HL-60/S4 treated with phorbol 12-myristate 13-acetate at 8.2 ng/mL for 4 days and 3 days (cell line): ENCODE measurements around the gene UBE3D.
"Not testable (repeated sequence)": the region's sequence is repeated elsewhere in the genome, so short reads cannot be mapped to it uniquely, and the experiment has no call there.

Experiments used
- in situ Hi-C: fragments of 300-500 bp; cut with MboI; formaldehyde crosslinking; loops from 2 replicates; pipeline ENCODE4 v1.15.0; 2022; ENCODE audit warnings: low sequenced_read_pairs

UBE3D gene

GRCh38 chr6:82921258-82921657, 144.4 kb downstream of the UBE3D start:
- in situ Hi-C loops, result no loop called here

DNA sequence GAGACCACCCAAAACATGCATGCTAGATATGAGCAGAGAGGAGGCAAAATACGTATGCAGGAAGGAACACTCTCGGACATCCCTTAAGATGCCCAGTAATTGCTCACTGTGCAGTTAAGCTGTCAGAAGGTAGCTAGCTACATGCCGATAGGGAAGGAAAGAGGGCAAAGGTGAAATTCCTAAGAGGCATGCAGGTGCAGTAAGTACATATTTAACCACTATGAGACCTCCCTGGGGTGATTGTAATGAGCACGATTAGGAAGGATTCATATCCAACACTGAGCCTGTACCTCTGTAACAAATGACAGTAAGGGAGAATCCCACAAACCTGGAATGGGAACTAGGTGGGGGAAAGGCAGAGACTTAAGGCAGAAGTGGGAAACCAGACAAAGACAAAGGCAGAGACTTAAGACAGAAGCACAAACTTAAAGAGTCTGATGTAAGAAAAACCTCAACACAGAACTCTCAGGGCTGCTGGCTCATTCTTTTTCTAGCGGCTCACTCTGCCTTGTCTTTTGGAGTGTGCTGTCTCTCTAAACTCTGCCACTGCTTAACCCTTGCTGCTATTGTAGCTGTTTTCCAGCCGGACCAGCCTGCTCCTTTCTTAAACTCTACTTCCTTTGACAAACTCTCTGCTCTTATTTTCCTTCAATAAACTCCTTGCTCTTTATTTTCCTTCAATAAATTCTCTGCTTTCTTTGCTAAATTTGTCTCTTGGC, 148.1 kb downstream of the UBE3D start:
- in situ Hi-C loops, result no loop called here

GRCh38 chr6:82915666-82916065, 150.0 kb downstream of the UBE3D start:
- in situ Hi-C loops, result no loop called here

DNA sequence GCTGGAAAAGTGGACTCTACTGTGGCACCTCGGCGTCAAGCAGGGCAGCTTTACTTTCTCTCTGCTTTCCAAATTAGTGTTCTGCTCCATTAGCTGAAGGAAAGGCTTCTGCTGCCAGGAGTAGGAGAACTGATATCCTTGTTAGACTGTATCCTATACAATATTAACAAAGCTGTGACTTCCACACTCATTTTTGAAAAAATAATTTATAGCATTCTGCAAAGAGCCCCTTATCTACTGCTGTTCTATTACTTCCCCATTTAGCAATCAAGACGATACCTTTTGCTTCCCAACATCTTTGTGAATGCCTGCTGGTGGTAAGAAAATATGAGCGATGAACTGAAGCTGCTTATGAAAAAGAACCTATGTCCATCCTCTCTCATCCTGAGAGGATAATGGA, 151.1 kb downstream of the UBE3D start:
- in situ Hi-C loops, result no loop called here

- in situ Hi-C loops, result no loop called here
Observed at GRCh38 chr6:82910820-82911219, 154.8 kb downstream of the UBE3D start.

DNA sequence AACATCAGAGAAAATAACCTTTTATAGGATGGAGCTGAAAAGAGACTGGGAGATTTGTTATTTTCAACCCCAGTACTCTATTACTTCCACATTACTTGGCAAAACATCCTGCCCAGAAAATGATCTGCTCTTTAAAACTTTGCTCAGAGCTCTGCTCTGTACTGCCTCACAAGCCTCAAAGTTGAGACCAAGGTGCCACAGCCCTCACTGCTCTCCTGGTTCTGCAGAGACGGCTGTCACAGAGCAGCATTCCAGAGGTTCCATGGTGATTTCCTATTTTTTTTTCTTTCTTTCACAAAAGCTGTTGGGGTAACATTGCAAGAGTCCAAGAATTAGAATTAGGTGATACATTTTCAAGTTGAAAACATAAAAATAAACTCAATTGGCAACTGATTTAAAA, 155.2 kb downstream of the UBE3D start:
- in situ Hi-C loops, result no loop called here

DNA sequence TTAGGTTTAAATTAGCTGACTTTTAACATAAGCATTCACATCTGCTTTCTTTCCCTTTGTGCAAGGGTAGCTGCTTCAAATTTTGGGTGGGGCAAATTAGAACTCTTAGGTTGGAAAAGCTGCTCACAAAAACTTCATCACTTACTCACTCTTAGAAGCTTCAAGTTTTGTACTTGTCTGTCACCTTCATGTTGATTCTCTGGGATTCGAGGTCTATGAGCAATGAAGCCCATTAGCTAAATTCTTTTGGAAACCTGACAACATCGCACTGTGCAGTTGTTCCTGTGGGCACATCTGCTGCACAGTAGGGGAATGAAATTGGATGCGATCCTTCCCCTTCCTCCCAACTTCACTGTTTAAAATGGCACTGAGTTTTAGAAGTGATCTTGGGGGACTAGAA, 156.1 kb downstream of the UBE3D start:
- in situ Hi-C loops, result no loop called here

- in situ Hi-C loops, result no loop called here
Observed at GRCh38 chr6:82908661-82909060, 157.0 kb downstream of the UBE3D start.

DNA sequence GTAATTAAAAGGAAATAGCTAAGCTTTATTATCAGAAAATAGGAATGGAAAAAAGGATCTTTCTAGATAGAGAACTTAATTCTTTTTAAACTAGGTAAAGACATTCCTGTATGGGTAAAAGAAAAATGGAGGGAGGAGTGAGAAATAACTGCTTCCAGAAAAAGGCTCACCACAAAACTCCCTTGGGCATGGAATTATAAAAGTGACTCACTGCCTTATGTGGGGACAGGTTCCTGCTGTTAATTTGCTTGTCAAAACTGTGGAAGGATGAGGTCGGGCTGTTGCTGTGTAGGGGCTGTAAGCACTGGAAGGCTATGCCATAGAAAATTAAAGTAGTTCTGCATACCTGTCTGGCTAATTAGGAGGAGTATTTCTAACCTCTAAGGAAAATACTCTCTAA, 158.7 kb downstream of the UBE3D start:
- in situ Hi-C loops, result no loop called here

DNA sequence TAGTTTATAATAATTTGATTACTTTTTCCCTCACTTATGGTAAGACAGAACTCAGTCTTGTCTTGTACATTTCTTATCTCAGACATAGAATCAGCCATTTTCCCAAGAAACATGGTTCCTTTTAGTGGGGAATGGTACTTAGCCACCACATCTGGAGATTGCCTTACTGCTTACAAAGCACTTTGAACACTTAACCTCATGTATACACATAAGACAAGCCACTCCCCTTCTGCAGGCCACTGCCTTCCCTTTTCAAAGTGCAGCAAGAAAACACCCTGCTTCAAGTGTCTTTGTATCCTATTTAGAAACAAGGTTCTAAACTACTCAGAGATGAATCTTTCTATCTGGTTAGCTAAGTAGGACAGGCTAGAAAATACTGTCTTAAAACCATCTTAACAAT, 159.2 kb downstream of the UBE3D start:
- in situ Hi-C loops, result no loop called here

GRCh38 chr6:82904860-82905259, 160.8 kb downstream of the UBE3D start:
- in situ Hi-C loops, result no loop called here

DNA sequence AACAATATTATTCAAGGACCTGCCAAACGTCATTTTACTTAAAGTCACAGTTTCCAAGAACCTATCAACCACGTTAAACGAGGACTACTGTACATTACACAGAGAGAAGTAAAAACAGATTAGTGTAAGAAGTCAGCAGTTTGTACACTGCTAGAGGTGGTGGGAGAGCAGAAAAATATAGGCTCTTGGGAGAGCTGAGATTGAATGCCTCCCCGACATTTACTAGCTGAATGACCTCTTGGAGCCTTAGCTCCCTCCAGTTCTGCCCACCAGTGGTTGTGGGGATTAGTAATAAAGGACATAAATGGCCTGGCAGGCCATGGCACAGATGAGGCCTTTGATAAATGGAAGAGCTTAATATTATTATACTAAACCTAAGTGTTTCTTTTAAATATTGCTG, 161.4 kb downstream of the UBE3D start:
- in situ Hi-C loops, result no loop called here

- in situ Hi-C loops, result no loop called here
Observed at GRCh38 chr6:82902290-82902689, 163.4 kb downstream of the UBE3D start.

- in situ Hi-C loops, result no loop called here
Observed at GRCh38 chr6:82894653-82895259, 170.9 kb downstream of the UBE3D start.

DNA sequence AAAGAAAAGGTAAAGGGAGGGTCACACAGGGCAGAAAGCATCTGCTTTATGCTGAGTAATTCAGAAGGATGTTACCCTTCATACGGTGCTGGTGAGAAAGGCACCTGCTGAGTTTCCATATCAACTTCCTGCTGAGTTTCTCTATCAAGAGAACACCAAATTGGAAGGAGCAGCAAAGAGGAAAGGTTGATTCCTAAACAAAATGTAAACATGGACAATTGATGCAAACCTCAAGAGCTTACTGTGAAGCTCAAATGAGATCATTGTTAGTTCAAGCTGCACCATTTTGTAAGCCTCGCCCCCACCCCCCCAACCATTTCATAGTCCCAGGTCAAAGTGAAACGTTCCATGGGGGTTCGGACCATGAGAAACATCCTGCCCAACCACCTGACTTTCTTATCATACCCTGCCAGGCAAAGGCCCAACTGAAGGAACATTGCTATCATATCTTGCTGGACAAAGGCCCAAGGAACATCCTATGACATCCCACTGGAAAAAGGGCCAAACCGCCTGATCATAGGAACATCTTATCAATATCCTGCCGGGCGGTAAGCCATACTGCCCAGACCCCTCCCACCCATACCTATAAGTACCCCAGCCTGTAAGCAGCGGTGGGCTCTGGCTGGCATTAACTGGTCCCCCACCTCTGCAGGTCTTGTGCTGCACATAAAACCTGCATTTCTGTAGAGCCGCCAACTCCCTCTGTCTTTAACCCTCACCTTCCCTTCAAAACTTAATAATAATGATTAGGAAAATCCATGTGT, 171.6 kb downstream of the UBE3D start:
- in situ Hi-C loops, result no loop called here

DNA sequence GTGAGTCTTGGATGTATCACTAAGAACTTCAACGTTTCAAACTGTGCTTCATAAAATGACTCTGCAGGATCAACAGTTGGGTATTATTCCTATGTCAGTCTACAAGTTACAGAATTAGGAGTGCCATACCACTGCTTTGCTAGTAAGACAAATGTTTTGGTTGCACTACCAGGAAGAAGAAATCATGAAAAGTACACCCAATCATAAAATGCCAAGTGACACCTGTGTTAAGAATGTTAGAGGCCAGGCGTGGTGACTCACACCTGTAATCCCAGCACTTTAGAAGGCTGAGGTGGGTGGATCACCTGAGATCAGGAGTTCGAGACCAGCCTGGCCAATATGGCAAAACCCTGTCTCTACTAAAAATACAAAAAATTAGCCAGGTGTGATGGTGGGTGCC, 174.1 kb downstream of the UBE3D start:
- in situ Hi-C loops, result not testable (repeated sequence)

DNA sequence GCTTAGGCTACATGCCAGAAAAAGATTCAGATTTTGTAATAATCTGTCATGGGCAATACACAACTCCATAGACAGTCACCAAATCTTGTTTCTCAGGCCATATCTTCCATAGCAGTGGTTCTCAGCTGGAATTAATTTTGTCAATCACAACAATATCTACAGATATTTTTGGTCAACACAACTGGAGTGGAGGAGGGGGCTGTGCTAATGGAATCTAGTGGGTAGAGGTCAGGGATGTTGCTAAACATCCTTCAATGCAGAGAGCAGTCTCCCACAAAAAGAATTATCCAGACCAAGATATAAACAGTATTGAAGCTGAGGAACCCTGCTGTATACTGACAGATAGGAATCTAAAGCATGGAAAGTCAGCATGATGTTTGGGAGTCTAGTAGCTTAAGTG, 174.6 kb downstream of the UBE3D start:
- in situ Hi-C loops, result no loop called here

GRCh38 chr6:82890240-82890639, 175.4 kb downstream of the UBE3D start:
- in situ Hi-C loops, result no loop called here

DNA sequence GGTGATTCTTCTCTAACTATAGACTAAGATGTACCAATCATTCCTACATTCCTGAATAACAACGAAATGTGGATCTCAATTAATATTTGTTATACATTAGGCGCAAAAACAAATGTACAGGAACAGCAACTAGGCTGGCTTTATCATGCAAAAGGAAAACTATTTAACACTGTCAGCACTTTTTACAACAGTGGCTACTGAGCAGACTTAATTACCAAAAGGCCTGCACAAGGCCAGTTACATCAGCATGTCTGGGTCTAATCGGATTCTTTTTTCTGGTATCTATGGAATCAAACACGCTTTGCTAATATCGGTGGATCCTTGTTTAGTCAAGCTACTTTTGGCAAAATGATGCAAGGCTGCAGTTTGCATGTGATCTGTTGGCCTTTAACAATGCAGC, 176.5 kb downstream of the UBE3D start:
- in situ Hi-C loops, result no loop called here

DNA sequence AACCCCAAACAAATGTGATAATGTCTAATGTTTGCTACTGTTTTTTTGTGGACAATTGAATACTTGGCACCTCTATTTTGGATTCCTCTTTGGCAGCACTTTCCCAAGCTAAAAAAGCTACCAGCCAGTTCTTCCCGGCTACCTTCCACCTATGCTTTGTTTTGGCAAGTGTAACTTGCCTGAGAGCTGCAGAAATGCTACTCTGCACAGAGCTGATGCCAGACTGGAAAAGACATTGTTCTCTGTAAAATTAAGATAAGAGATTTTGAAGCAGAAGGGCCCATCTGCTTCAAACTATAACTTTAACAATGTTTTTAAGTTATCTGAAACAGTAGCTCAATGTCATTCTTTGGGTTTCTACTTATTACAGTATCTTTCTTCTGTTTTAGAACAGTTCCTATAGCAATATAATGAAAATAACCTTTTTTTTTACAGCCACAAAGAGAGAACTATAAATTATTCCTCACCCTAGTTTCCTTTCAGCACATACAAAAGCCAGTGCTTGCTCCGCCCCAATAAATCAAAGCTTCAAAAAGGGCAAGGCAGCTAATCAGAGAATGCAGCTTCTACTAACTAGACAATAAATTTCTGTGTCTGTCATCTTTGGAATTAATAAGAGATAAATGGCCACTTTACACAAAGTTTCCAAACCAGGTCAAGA, 183.1 kb downstream of the UBE3D start:
- in situ Hi-C loops, result no loop called here

GRCh38 chr6:82881519-82881918, 184.1 kb downstream of the UBE3D start:
- in situ Hi-C loops, result no loop called here

- in situ Hi-C loops, result no loop called here
Observed at GRCh38 chr6:82878812-82879211, 186.8 kb downstream of the UBE3D start.
